Activated T-cell treated with anti-CD3 and anti-CD28 coated beads for 1 hour (primary cell): ENCODE results near the gene KCNMA1.

ENCODE experiments used
- DNase-seq: peaks from one replicate; pipeline ENCODE4 v3.0.0-alpha.2; 2020; ENCODE audit warnings: low read depth

KCNMA1 gene

GRCh38 chr10:77264107-77264506 is 373.5 kb downstream of the KCNMA1 start:
- no peak for DNase-seq

- no peak for DNase-seq
Measured at GRCh38 chr10:77263700-77264099, 373.9 kb downstream of the KCNMA1 start.

GRCh38 chr10:77261146-77261545 is 376.5 kb downstream of the KCNMA1 start:
- DNase-seq: no peak

GRCh38 chr10:77259171-77259874 is 378.3 kb downstream of the KCNMA1 start:
- no peak for DNase-seq

GRCh38 chr10:77256346-77256745 is 381.3 kb downstream of the KCNMA1 start:
- DNase-seq: no peak

- DNase-seq: no peak
Measured at GRCh38 chr10:77253556-77254064, 384.0 kb downstream of the KCNMA1 start.

- no peak for DNase-seq
Measured at GRCh38 chr10:77253147-77253545, 384.5 kb downstream of the KCNMA1 start.

- no peak for DNase-seq
Measured at GRCh38 chr10:77252380-77253146, 385.0 kb downstream of the KCNMA1 start.

- DNase-seq: no peak
Measured at GRCh38 chr10:77251297-77252013, 386.2 kb downstream of the KCNMA1 start.

GRCh38 chr10:77249901-77250459 is 387.6 kb downstream of the KCNMA1 start:
- no peak for DNase-seq

GRCh38 chr10:77248104-77248790 is 389.4 kb downstream of the KCNMA1 start:
- no peak for DNase-seq

- DNase-seq: no peak
Measured at GRCh38 chr10:77247031-77247990, 390.3 kb downstream of the KCNMA1 start.

GRCh38 chr10:77245953-77246352 is 391.7 kb downstream of the KCNMA1 start:
- no peak for DNase-seq

GRCh38 chr10:77244746-77245145 is 392.9 kb downstream of the KCNMA1 start:
- DNase-seq: no peak

GRCh38 chr10:77244286-77244685 is 393.3 kb downstream of the KCNMA1 start:
- DNase-seq: no peak

GRCh38 chr10:77241350-77241725 is 396.3 kb downstream of the KCNMA1 start:
- no peak for DNase-seq

- no peak for DNase-seq
Measured at GRCh38 chr10:77240706-77241349, 396.8 kb downstream of the KCNMA1 start.

- no peak for DNase-seq
Measured at GRCh38 chr10:77240041-77240652, 397.5 kb downstream of the KCNMA1 start.

- DNase-seq: no peak
Measured at GRCh38 chr10:77237120-77237519, 400.5 kb downstream of the KCNMA1 start.

GRCh38 chr10:77236700-77237099 is 400.9 kb downstream of the KCNMA1 start:
- DNase-seq: no peak
